Upper lobe of right lung (tissue), 1 donor: ENCODE results near the gene FMNL2. TPM values are rescaled to one million over a fixed set of nuclear protein-coding genes. Genes with fewer than 3 reads are reported as not detected.

ENCODE experiments used
- ATAC-seq: fragments of 200-7000 bp; cut with Tn5 transposase; one replicate; pipeline ENCODE4 v1.9.1; 2020; ENCODE audit warnings: mild to moderate bottlenecking, moderate library complexity
- DNase-seq: peaks from one replicate; pipeline ENCODE4 v3.0.0-alpha.2; 2020
- H3K27ac ChIP-seq: fragments of 200-600 bp; one replicate; pipeline ENCODE4 v1.8.0; 2022
- H3K27me3 ChIP-seq: fragments of 200-600 bp; one replicate; pipeline ENCODE4 v1.8.0; 2022; ENCODE audit warnings: mild to moderate bottlenecking
- H3K36me3 ChIP-seq: fragments of 200-600 bp; one replicate; pipeline ENCODE4 v1.8.0; 2022
- H3K4me1 ChIP-seq: fragments of 200-600 bp; one replicate; pipeline ENCODE4 v1.8.0; 2022
- H3K4me3 ChIP-seq: fragments of 200-600 bp; one replicate; pipeline ENCODE4 v1.8.0; 2022; ENCODE audit warnings: mild to moderate bottlenecking
- H3K9me3 ChIP-seq: fragments of 200-600 bp; one replicate; pipeline ENCODE4 v1.8.0; 2022
- CTCF ChIP-seq: fragments of 200-600 bp; IDR thresholded peaks from one replicate; pipeline ENCODE4 v1.8.0; 2022; ENCODE audit warnings: antibody characterized with exemption
- intact Hi-C: fragments of 100-400 bp; cut with DNase I; formaldehyde crosslinking; loops from one replicate; pipeline ENCODE4 v1.11.0; 2022
- total RNA-seq: library from RNA; stranded (reverse); fragmentation: NEBNext Ultra II Directional; extraction: Animal tissue kit (Norgen Biotek cat#: 25700); gene quantifications from one replicate; pipeline ENCODE4 v1.2.1, GENCODE V29; 2021
- donor health status: DM: no; HTN: yes; CAD: no; lungs with severe emphysema.

The FMNL2 gene
- total RNA-seq, 1 donor from 2014 or later, result 69.5 TPM

GRCh38 chr2:152437276-152438108 is 102.5 kb downstream of the FMNL2 start:
- no peaks in the 10 kb centered on the region for H3K27me3 ChIP-seq
- H3K9me3 ChIP-seq, result no peaks in the 10 kb centered on the region
- peaks cover 16% of the 10 kb centered on the region for H3K4me1 ChIP-seq
- intact Hi-C loops, result no loop called here
- TF ChIP-seq CTCF, result no peak
- no peak overlapping the region for H3K4me3 ChIP-seq
- DNase-seq (no peak), ATAC-seq (no peak)
- no peaks in the 10 kb centered on the region for H3K36me3 ChIP-seq
- no peak overlapping the region for H3K27ac ChIP-seq

- Histone ChIP-seq H3K4me3 (no peak overlapping the region), H3K36me3 (no peaks in the 10 kb centered on the region), H3K27me3 (no peaks in the 10 kb centered on the region), H3K9me3 (no peaks in the 10 kb centered on the region), H3K4me1 (peaks cover 17% of the 10 kb centered on the region), H3K27ac (no peak overlapping the region)
- intact Hi-C loops, result no loop called here
- DNase-seq (no peak), ATAC-seq (no peak)
- no peak for TF ChIP-seq CTCF
Observed at GRCh38 chr2:152440049-152440448, 105.1 kb downstream of the FMNL2 start.

GRCh38 chr2:152440460-152440859 is 105.5 kb downstream of the FMNL2 start:
- Histone ChIP-seq H3K36me3 (no peaks in the 10 kb centered on the region), H3K9me3 (no peaks in the 10 kb centered on the region), H3K4me1 (peaks cover 21% of the 10 kb centered on the region), H3K27ac (no peak overlapping the region), H3K4me3 (no peak overlapping the region), H3K27me3 (no peaks in the 10 kb centered on the region)
- no peak for TF ChIP-seq CTCF
- no peak for ATAC-seq
- DNase-seq, result no peak
- intact Hi-C loops, result no loop called here

GRCh38 chr2:152441961-152442360 is 107.0 kb downstream of the FMNL2 start:
- H3K4me3 ChIP-seq, result no peak overlapping the region
- no peaks in the 10 kb centered on the region for H3K9me3 ChIP-seq
- no peaks in the 10 kb centered on the region for H3K36me3 ChIP-seq
- H3K27ac ChIP-seq, result no peak overlapping the region
- intact Hi-C loops, result no loop called here
- ATAC-seq (no peak), DNase-seq (no peak)
- H3K27me3 ChIP-seq, result no peaks in the 10 kb centered on the region
- H3K4me1 ChIP-seq, result peaks cover 24% of the 10 kb centered on the region
- TF ChIP-seq CTCF, result no peak

- intact Hi-C loops, result no loop called here
- H3K4me3 ChIP-seq, result no peak overlapping the region
- no peaks in the 10 kb centered on the region for H3K9me3 ChIP-seq
- DNase-seq (no peak), ATAC-seq (no peak)
- H3K4me1 ChIP-seq, result peaks cover 24% of the 10 kb centered on the region
- no peak overlapping the region for H3K27ac ChIP-seq
- TF ChIP-seq CTCF, result no peak
- H3K36me3 ChIP-seq, result no peaks in the 10 kb centered on the region
- no peaks in the 10 kb centered on the region for H3K27me3 ChIP-seq
Observed at GRCh38 chr2:152443771-152444170, 108.8 kb downstream of the FMNL2 start.
